GM12878 (cell line): ENCODE results near the gene PRR13. TPM values are rescaled to one million over a fixed set of nuclear protein-coding genes. Genes with fewer than 3 reads are reported as not detected.

ENCODE experiments used
- ATAC-seq: fragments of 200-7000 bp; cut with Tn5 transposase; 3 replicates; pipeline ENCODE4 v1.9.1; 2020; ENCODE audit warnings: mild to moderate bottlenecking, moderate library complexity
- BruUV-seq: library from RNA; stranded (reverse); fragments of 400-500 nt; replicated peaks from 2 replicates; lab custom pipeline; 2021; lab: Mats Ljungman, UMichigan
- CTCF ChIA-PET: fragments of 300-600 bp; sonication (Branson Sonifier 250); formaldehyde crosslinking; extraction: SDS; loops from one replicate; lab custom pipeline; 2021; ENCODE audit warnings: inconsistent platforms; lab: Yijun Ruan, JAX
- POLR2A ChIA-PET: fragments of 350-600 bp; formaldehyde crosslinking; extraction: SDS; loops from one replicate; lab custom pipeline; 2021; ENCODE audit warnings: inconsistent platforms; lab: Charles Lee
- RAD21 ChIA-PET: fragments of 300-600 bp; sonication (Branson Sonifier 250); formaldehyde crosslinking; loops from one replicate; lab custom pipeline; 2023; ENCODE audit warnings: antibody characterized with exemption; ENCODE audit not compliant: unreplicated experiment; lab: Charles Lee
- SMC1A ChIA-PET: fragments of 300-600 bp; sonication (Branson Sonifier 250); formaldehyde crosslinking; loops from one replicate; lab custom pipeline; 2023; ENCODE audit not compliant: unreplicated experiment, uncharacterized antibody; lab: Charles Lee
- DNase-seq: peaks from one replicate; pipeline ENCODE4 v3.0.0-alpha.2; 2011; ENCODE audit warnings: low read depth, low spot score
- FAIRE-seq: peaks from 3 replicates; lab custom pipeline; 2011; peaks lifted over from hg19 to GRCh38; lab: Jason Lieb, UNC
- H2AFZ ChIP-seq: 2 replicates; pipeline ENCODE4 v1.6.0; 2011; ENCODE audit warnings: low read depth, low read length, control low read depth; ENCODE audit not compliant: control insufficient read depth
- H3K27ac ChIP-seq: 2 replicates; pipeline ENCODE4 v1.5.1; 2011; ENCODE audit warnings: control low read depth; ENCODE audit not compliant: control insufficient read depth, insufficient read depth
- H3K27me3 ChIP-seq, 2 experiments: replicated peaks in 1 of 2; 2 replicates each; pipeline versions ENCODE4 v1.6.0 to v1.6.1; 2011; ENCODE audit warnings: low read length in 1 of 2; ENCODE audit not compliant: control insufficient read depth in 2 of 2, insufficient read depth in 2 of 2
- H3K36me3 ChIP-seq, 2 experiments: 2 replicates each; pipeline ENCODE4 v1.5.1; 2011; ENCODE audit warnings: low read length in 1 of 2; ENCODE audit not compliant: control insufficient read depth in 2 of 2, insufficient read depth in 2 of 2
- H3K4me1 ChIP-seq: 2 replicates; pipeline ENCODE4 v1.6.1; 2011; ENCODE audit warnings: mild to moderate bottlenecking, low read length, moderate library complexity, mixed read lengths; ENCODE audit not compliant: control insufficient read depth, insufficient read depth
- H3K4me2 ChIP-seq: 2 replicates; pipeline ENCODE4 v1.6.0; 2011; ENCODE audit warnings: control low read depth; ENCODE audit not compliant: control insufficient read depth, insufficient read depth
- H3K4me3 ChIP-seq: fragments of 200-600 bp; sonication (generic); 2 replicates; pipeline ENCODE4 v1.5.1; 2016
- H3K79me2 ChIP-seq: 2 replicates; pipeline ENCODE4 v1.6.0; 2011; ENCODE audit warnings: low read length; ENCODE audit not compliant: control insufficient read depth, insufficient read depth
- H3K9ac ChIP-seq: 2 replicates; pipeline ENCODE4 v1.8.0; 2011; ENCODE audit warnings: low read length, control low read depth, mixed read lengths; ENCODE audit not compliant: control insufficient read depth, insufficient read depth
- H3K9me3 ChIP-seq: replicated peaks from 3 replicates; pipeline ENCODE4 v1.5.1; 2011; ENCODE audit warnings: mild to moderate bottlenecking, low read length; ENCODE audit not compliant: control insufficient read depth, insufficient read depth
- H4K20me1 ChIP-seq: 2 replicates; pipeline ENCODE4 v1.6.0; 2011; ENCODE audit not compliant: control insufficient read depth, insufficient read depth
- CHD2 ChIP-seq: IDR thresholded peaks from 2 replicates; pipeline ENCODE4 v1.6.1; 2011; ENCODE audit warnings: low read depth, low read length, improper control_type of control experiment, borderline replicate concordance
- CTCF ChIP-seq, 3 experiments: IDR thresholded peaks in 2 of 3; conservative IDR thresholded peaks in 1 of 3; 2 replicates each; pipeline ENCODE4 v1.5.1; 2011; ENCODE audit warnings: low read depth in 3 of 3, low read length in 3 of 3, mild to moderate bottlenecking in 3 of 3, control low read depth in 2 of 3, moderate library complexity in 2 of 3, inconsistent platforms in 1 of 3, mixed read lengths in 1 of 3; ENCODE audit not compliant: control insufficient read depth in 2 of 3, insufficient read depth in 1 of 3; ENCODE audit errors: extremely low read depth in 1 of 3
- EZH2 ChIP-seq: IDR thresholded peaks from 2 replicates; pipeline ENCODE4 v1.6.1; 2012; ENCODE audit warnings: low read depth, mild to moderate bottlenecking, control low read depth, inconsistent platforms, low read length, borderline replicate concordance; ENCODE audit not compliant: control insufficient read depth
- FOXM1 ChIP-seq: IDR thresholded peaks from 2 replicates; pipeline ENCODE4 v1.6.1; 2012; ENCODE audit warnings: low read depth, mild to moderate bottlenecking, inconsistent platforms, low read length, moderate library complexity
- NR2F1 ChIP-seq: fragments of 450-650 bp; conservative IDR thresholded peaks from 2 replicates; pipeline ENCODE4 v1.6.1; 2017; ENCODE audit warnings: mild to moderate bottlenecking
- PRDM15 ChIP-seq: fragments of 450-650 bp; formaldehyde crosslinking; IDR thresholded peaks from 2 replicates; pipeline ENCODE4 v1.4.0; 2020; ENCODE audit warnings: mild to moderate bottlenecking, moderate library complexity
- RB1 ChIP-seq: fragments of 450-650 bp; formaldehyde crosslinking; IDR thresholded peaks from 2 replicates; pipeline ENCODE4 v1.6.1; 2017; ENCODE audit warnings: mild to moderate bottlenecking, borderline replicate concordance
- RELA ChIP-seq: fragments of 450-650 bp; IDR thresholded peaks from 2 replicates; pipeline ENCODE4 v1.8.0; 2014; ENCODE audit warnings: borderline replicate concordance; ENCODE audit not compliant: partially characterized antibody
- REST ChIP-seq: IDR thresholded peaks from 2 replicates; pipeline ENCODE4 v1.6.1; 2012; ENCODE audit warnings: mild to moderate bottlenecking, low read depth, low read length
- SREBF1 ChIP-seq: IDR thresholded peaks from 2 replicates; pipeline ENCODE4 v1.6.1; 2012; ENCODE audit warnings: mild to moderate bottlenecking, low read length
- ZNF217 ChIP-seq: fragments of 450-650 bp; IDR thresholded peaks from 2 replicates; pipeline ENCODE4 v1.6.1; 2017; ENCODE audit warnings: antibody characterized with exemption, mild to moderate bottlenecking
- ZNF24 ChIP-seq: fragments of 450-650 bp; IDR thresholded peaks from 2 replicates; pipeline ENCODE4 v1.6.1; 2017; ENCODE audit warnings: antibody characterized with exemption, mild to moderate bottlenecking
- WGBS: methylation state at CpG from one replicate; pipeline ENCODE4 v1.1.6; 2016; ENCODE audit warnings: low lambda C conversion rate; ENCODE audit not compliant: insufficient replicate concordance, insufficient coverage; ENCODE audit errors: missing lambda C conversion rate; 5-methylcytosine and 5-hydroxymethylcytosine counted together
- in situ Hi-C: fragments of 300-500 bp; cut with MboI; formaldehyde crosslinking; loops from 9 replicates; pipeline ENCODE4 v1.14.3; 2018; ENCODE audit warnings: mixed read lengths
- intact Hi-C: fragments of 100-400 bp; cut with micrococcal nuclease; formaldehyde crosslinking; loops from one replicate; pipeline ENCODE4 v1.14.2; 2022; ENCODE audit not compliant: unreplicated experiment
- polyA plus RNA-seq, 11 experiments: library from polyadenylated mRNA; depleted of rRNA in 4 of 11; unstranded in 6 of 11; stranded (reverse) in 5 of 11; fragments of >200 nt; fragmentation: Nextera tagmentation in 4 of 11; fragmentation: Illumina TruSeq in 1 of 11; extraction: Ambion mirVana in 4 of 11; extraction: Trizol in 1 of 11; gene quantifications; 1 replicate in 1 of 11; 2 replicates in 10 of 11; pipeline versions ENCODE4 v1.2.1 to v1.2.3, GENCODE V29; 2011 to 2016; ENCODE audit warnings: inconsistent platforms in 2 of 11, missing spikeins in 2 of 11, low read depth in 1 of 11
- total RNA-seq, 4 experiments: library from RNA; depleted of rRNA in 3 of 4; stranded (reverse); fragments of >200 nt in 3 of 4; fragmentation: Illumina TruSeq in 1 of 4; extraction: Trizol in 1 of 4; gene quantifications; 2 replicates each; pipeline versions ENCODE4 v1.2.1 to v1.2.3, GENCODE V29; 2013 to 2021

PRR13 gene
- total and polyA plus RNA-seq, 10 of the 15 experiments (the other 5 are each of a cell fraction or from before 2014, with no cell fraction given): 94.2 to 462 (median 276) TPM

GRCh38 chr12:53431187-53431586, 10.3 kb upstream of the PRR13 start:
- Histone ChIP-seq H3K9me3 (no peaks in the 10 kb centered on the region), H3K79me2 (no peaks in the 10 kb centered on the region), H3K27me3 (no peaks in the 10 kb centered on the region), H3K4me3 (no peak overlapping the region), H3K36me3 (no peaks in the 10 kb centered on the region), H3K9ac (no peak overlapping the region)
- WGBS: 62% methylated on average over 7 of the region's 7 CpGs
- TF ChIP-seq CTCF (IDR thresholded peaks at IDR 0.05 in 2 of 3, conservative IDR thresholded peaks at IDR 0.05 in 1 of 3; ENCODE audit: control insufficient read depth in 2 of 3, extremely low read depth in 1 of 3, insufficient read depth in 1 of 3, low read depth in 3 of 3, low read length in 3 of 3) (no peak), REST (no peak), SREBF1 (no peak), CHD2 (no peak), EZH2 (no peak), FOXM1 (no peak), NR2F1 (no peak), PRDM15 (CRISPR knock-in tag) (no peak), RB1 (no peak), ZNF217 (no peak), ZNF24 (no peak), RELA (no peak)
- TF ChIP-seq, all 136 proteins: peak for 0
- BruUV-seq: no TSS peak
- ChIA-PET CTCF (interaction anchor here (1.4 to 2.8 kb wide), 2 partner anchors 10 to 79 kb away, joined by 6 to 9 read pairs; no protein-coding TSS in a partner anchor), POLR2A (no interaction called here), RAD21 (no interaction called here), SMC1A (interaction anchor here (1.7 kb wide), 1 partner anchor 79 kb away, joined by 4 read pairs; no protein-coding TSS in a partner anchor)
- no peak for ATAC-seq
- Histone ChIP-seq H3K27ac (no peak overlapping the region), H3K4me2 (no peak overlapping the region), H3K4me1 (no peaks in the 10 kb centered on the region), H4K20me1 (no peaks in the 10 kb centered on the region), H2AFZ (no peak overlapping the region)
- intact Hi-C loops (no loop called here), in situ Hi-C loops (no loop called here)
- DNase-seq: no peak
- no peak for FAIRE-seq
